SKM-1 treated with dmso at 0.1 percent for 144 hours (cell line): Measurements from ENCODE around the gene BLOC1S6.

Experiments used
- DNase-seq: peaks from one replicate; lab custom pipeline; 2025; ENCODE audit not compliant: unreplicated experiment; lab: John Stamatoyannopoulos, UW

BLOC1S6 gene

GRCh38 chr15:45587863-45588170, 638 bp downstream of the BLOC1S6 start:
- no peak for DNase-seq

GRCh38 chr15:45588219-45588875, 1.2 kb downstream of the BLOC1S6 start:
- no peak for DNase-seq

GRCh38 chr15:45589256-45589655, 2.1 kb downstream of the BLOC1S6 start:
- DNase-seq = no peak

- DNase-seq = no peak
Measured at GRCh38 chr15:45594319-45594718, 7.1 kb downstream of the BLOC1S6 start.

- no peak for DNase-seq
Measured at GRCh38 chr15:45594835-45595530, 7.8 kb downstream of the BLOC1S6 start.

GRCh38 chr15:45603881-45604280, 16.7 kb downstream of the BLOC1S6 start:
- peak; percentile 5 for DNase-seq

- peak; percentile 69 for DNase-seq
Measured at GRCh38 chr15:45604326-45604725, 17.1 kb downstream of the BLOC1S6 start.

GRCh38 chr15:45606413-45606812, 19.2 kb downstream of the BLOC1S6 start:
- no peak for DNase-seq

- no peak for DNase-seq
Measured at GRCh38 chr15:45606841-45607240, 19.7 kb downstream of the BLOC1S6 start.

- no peak for DNase-seq
Measured at GRCh38 chr15:45611305-45611704, 24.1 kb downstream of the BLOC1S6 start.

- DNase-seq = no peak
Measured at GRCh38 chr15:45612790-45613415, 25.7 kb downstream of the BLOC1S6 start.

- no peak for DNase-seq
Measured at GRCh38 chr15:45616901-45617323, 29.7 kb downstream of the BLOC1S6 start.

- DNase-seq = no peak
Measured at GRCh38 chr15:45618813-45619212, 31.6 kb downstream of the BLOC1S6 start.

GRCh38 chr15:45628136-45628535, 41.0 kb downstream of the BLOC1S6 start:
- no peak for DNase-seq

- DNase-seq = no peak
Measured at GRCh38 chr15:45630917-45631691, 43.9 kb downstream of the BLOC1S6 start.

- no peak for DNase-seq
Measured at GRCh38 chr15:45631776-45632175, 44.6 kb downstream of the BLOC1S6 start.

- DNase-seq = peak; percentile 77
Measured at GRCh38 chr15:45634432-45635190, 47.4 kb downstream of the BLOC1S6 start, which contains the start of gene SQOR. TSS of gene SQOR (plus strand) at chr15:45635029. CDS start at chr15:45658924, 23,895 bp downstream.

GRCh38 chr15:45635191-45635638, 48.0 kb downstream of the BLOC1S6 start:
- DNase-seq = no peak

- no peak for DNase-seq
Measured at GRCh38 chr15:45635763-45636292, 48.6 kb downstream of the BLOC1S6 start.

GRCh38 chr15:45637141-45637540, 50.0 kb downstream of the BLOC1S6 start:
- no peak for DNase-seq
